CD4-positive, alpha-beta T cell treated with Interleukin-17A for 1 hour (primary cell): Measurements from ENCODE around the gene C1QTNF5.

ENCODE experiments used
- DNase-seq: peaks from one replicate; pipeline ENCODE4 v3.0.0-alpha.2; 2020

Gene C1QTNF5

DNA sequence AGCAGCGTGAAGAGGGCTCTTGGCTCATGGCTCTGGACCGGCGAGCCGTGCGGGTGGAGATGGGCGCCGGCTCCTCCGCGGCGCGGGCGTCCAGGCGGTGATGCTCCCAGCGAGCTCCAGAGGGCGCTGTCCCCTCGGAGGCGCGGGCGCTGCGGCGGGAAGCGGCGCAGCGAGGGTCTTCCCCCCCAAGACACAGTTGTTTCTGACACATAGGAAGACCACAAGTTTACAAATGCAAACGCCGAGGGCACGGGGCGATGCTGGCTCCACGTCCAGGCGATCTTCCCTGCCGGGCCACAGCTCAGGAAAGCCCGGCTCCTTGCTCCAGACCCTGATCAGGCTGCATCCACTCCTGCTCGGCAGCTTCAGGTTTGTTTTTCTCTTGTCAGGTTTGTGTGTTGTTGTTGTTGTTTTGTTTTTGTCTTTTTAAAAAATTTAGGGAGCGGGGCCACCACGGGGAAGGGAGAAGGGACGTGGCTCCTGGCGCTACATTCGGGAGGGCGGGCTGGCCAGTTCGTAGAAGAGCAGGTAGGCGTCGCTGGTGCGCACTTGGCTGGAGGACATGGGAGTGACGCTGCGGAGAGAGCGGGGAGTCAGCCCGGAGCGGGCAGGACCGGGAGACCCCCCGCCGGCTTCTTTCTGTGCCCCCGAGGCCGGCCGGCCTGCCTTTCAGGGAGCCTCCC lies 15.8 kb upstream of the C1QTNF5 start:
- peak; percentile 74 for DNase-seq

GRCh38 chr11:119355091-119355843 lies 14.6 kb upstream of the C1QTNF5 start:
- no peak for DNase-seq

- DNase-seq: no peak
Measured at GRCh38 chr11:119352857-119353260, 12.2 kb upstream of the C1QTNF5 start.

DNA sequence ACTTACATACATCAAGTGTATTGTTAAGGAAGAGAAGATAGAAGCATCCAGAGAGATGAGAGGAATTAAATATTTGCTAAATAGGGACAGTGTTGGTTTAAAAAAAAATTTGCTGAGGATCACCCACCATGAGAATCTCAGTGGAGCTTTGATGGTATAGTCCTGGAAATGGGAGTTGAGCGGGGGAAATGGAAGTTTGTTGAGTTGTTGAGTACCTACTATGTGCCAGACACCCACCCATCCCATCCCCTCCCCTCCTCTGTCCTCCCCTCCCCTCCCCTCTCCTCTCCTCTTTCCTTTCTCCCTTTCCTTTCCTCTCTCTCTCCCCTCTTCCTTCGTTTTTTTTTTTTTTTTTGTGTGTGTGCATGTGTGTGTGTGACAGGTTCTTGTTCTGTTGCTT lies 10.5 kb upstream of the C1QTNF5 start:
- no peak for DNase-seq

GRCh38 chr11:119350302-119350701 lies 9.6 kb upstream of the C1QTNF5 start:
- DNase-seq: no peak

GRCh38 chr11:119347940-119348605 lies 7.4 kb upstream of the C1QTNF5 start:
- DNase-seq: no peak

DNA sequence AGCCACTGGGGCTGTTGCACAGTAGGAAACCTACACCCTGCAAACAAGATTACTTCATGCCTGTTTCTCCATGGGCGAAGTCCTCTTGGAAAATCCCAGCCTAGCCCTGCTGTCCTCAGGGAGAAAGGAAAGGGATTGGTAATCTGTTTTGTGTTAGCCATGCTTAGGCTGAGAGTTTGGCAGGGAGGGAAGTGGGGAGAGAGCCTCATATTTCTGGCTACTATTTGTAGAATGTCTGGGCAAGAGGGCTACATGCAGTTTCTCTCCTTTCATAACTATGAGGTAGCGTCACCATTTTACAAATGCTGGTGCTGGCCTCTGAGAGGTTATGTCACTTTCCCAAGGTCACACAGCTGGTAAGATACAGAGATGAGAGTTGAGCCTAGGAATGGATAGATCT lies 6.6 kb upstream of the C1QTNF5 start:
- no peak for DNase-seq

- no peak for DNase-seq
Measured at GRCh38 chr11:119346605-119347004, 5.9 kb upstream of the C1QTNF5 start, which contains the start of gene MFRP. Gene MFRP (minus strand): TSS chr11:119346705. CDS start chr11:119346513, 192 bp downstream.

GRCh38 chr11:119345685-119346084 lies 5.0 kb upstream of the C1QTNF5 start:
- no peak for DNase-seq

DNA sequence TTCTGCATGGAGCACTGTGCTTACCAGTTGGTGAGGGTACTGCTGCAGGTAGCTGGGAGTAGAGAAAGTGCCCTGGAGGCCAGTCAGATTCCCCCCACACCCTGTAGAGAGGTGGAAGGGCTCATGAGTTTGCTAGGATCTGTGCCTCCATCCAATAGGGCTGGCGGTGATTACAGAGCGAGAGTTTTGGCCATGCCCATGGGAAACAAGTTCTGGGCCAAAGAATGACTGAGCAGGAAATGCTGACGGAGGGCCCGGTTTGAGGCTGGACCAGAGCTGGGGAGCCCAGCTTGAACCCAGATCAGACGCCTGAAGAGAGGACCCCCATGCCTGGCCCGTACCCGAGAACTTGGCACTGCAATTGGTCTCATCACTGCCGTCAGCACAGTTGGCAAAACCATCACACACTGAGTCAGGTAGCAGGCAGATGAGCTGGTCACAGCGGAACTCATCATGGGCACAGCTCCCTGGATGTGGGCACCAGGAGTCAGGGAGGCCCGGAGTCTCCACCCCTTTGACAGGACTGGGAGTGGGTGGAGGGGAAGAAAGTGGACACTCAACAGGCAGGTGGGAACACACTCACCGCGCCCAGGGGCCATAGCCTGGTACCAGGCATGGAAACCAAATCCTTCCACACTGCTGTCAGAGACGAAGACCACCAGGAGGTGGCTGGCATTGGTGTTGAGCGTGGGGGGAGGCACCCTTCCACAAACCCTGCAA lies 3.8 kb upstream of the C1QTNF5 start:
- DNase-seq: no peak

GRCh38 chr11:119343726-119344125 lies 3.0 kb upstream of the C1QTNF5 start:
- no peak for DNase-seq

GRCh38 chr11:119342362-119343130 lies 1.9 kb upstream of the C1QTNF5 start:
- no peak for DNase-seq

DNA sequence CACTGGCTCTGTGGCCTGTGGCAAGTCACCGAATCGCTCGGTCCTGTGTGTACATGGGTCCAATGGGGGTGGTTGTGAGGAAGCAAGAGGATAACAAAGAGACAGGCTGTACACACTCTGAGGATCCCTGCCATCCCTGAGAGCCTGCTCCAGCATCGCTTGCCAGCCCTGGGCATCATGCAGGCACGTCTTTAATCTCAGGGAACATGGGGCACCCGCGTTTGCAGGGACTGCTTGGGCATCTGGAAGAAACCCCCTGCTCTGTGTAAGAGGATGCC lies 1.3 kb upstream of the C1QTNF5 start:
- DNase-seq: no peak

- DNase-seq: no peak
Measured at GRCh38 chr11:119341222-119342022, 739 bp upstream of the C1QTNF5 start.

GRCh38 chr11:119339589-119340334 lies 921 bp downstream of the C1QTNF5 start:
- no peak for DNase-seq

DNA sequence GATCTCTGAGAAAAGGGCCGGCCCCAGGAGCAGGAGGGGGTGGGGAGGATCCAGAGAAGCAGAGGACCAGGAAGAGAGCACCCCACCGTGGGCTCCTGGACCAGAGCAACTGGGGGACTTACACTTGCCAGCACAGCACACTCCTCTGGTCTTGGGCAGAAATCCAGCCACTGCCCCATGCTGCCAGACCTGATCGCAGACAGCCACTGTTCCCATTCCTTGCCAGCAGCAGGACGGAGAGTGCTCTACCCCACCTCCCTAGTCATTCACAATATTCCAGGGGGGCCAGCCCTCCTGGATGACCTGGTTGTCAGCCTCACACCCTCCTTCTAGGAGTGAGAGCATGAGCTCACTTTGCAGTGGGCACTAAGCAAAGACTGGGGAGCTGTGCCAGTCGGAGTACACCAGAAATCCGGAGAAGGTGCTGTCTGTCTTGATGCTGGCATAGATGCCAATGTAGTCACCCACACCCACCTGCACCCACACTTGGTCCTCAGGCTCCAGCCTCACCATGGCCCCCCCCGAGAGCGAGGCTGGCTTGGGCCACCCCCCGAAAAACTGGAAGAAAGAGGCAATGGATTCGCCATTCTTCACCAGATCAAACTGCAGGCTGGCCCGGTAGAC lies 1.6 kb downstream of the C1QTNF5 start:
- no peak for DNase-seq

GRCh38 chr11:119338318-119338890 lies 2.3 kb downstream of the C1QTNF5 start:
- peak; percentile 76 for DNase-seq

GRCh38 chr11:119337581-119338317 lies 2.9 kb downstream of the C1QTNF5 start:
- no peak for DNase-seq

DNA sequence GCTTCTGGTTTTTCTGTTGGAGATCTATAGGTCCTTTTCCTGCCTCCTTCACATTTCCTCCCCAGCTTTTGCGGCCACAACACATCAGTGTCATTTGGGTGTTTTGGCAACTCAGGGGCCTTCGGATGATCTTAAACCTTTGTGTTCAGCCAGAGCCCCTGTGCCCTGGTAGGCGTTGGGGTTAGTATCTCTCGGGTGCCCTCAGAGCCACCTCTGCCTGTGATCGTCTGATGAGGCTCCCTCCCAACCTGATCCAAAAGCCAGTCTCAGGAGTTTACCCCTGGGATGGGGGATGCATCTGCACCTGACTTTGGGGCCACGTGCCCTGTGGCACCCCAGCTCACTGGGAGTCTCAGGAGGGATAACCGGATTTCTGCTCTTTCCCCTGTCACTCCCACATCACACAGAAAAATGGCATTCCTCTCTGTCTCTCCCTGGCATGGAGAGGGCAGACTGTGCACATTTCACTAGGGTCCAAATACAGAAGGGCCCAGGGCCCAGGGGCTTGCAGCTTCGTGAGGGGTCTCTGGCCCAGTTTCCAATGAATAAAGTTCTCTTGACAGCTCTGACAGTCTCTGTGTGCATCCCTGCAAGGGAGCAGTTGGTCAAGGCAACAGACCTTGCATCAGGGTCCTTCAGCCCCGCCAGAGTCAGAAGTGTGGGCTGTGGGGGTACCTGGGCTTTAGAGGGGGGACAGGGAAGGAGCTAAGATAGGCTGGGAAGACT lies 3.8 kb downstream of the C1QTNF5 start:
- DNase-seq: no peak
